B cell (primary cell): ENCODE data around the gene DRAXIN. TPM values are rescaled to one million over a fixed set of nuclear protein-coding genes. Genes with fewer than 3 reads are reported as not detected.

ENCODE experiments used
- ATAC-seq: fragments of 200-7000 bp; cut with Tn5 transposase; one replicate; pipeline ENCODE4 v1.10.0; 2021; ENCODE audit warnings: low read depth, mild to moderate bottlenecking, moderate number of reproducible peaks, moderate library complexity
- CTCF ChIA-PET: fragments of 350-600 bp; sonication (Branson Sonifier 250); formaldehyde crosslinking; loops from one replicate; lab custom pipeline; 2021; ENCODE audit warnings: antibody characterized with exemption, inconsistent platforms; lab: Charles Lee
- POLR2A ChIA-PET: fragments of 350-600 bp; sonication (Branson Sonifier 250); formaldehyde crosslinking; loops from one replicate; lab custom pipeline; 2021; ENCODE audit warnings: antibody characterized with exemption; lab: Charles Lee
- DNase-seq: peaks from one replicate; pipeline ENCODE4 v3.0.0; 2013
- H2AFZ ChIP-seq: 2 replicates; pipeline ENCODE4 v1.6.1; 2012; ENCODE audit warnings: mild to moderate bottlenecking, low read depth, low read length; ENCODE audit not compliant: insufficient read depth, poor library complexity, severe bottlenecking
- H3K27ac ChIP-seq, 2 donors: 1 replicate in 1 of 2; 2 replicates in 1 of 2; pipeline ENCODE4 v1.5.1; 2012 to 2013; ENCODE audit warnings: low read length in 2 of 2, mild to moderate bottlenecking in 2 of 2, moderate library complexity in 1 of 2
- H3K27me3 ChIP-seq, 4 experiments: fragments of 200-600 bp in 1 of 4; sonication (generic) in 1 of 4; replicated peaks in 1 of 4; 1 replicate in 2 of 4; 2 replicates in 2 of 4; pipeline versions ENCODE4 v1.6.1 to v1.7.0; 2013 to 2016; ENCODE audit warnings: low read length in 3 of 4, mild to moderate bottlenecking in 2 of 4, mixed read lengths in 1 of 4, moderate library complexity in 1 of 4; ENCODE audit not compliant: insufficient read depth in 4 of 4, control insufficient read depth in 3 of 4; ENCODE audit errors: control extremely low read depth in 1 of 4
- H3K36me3 ChIP-seq, 2 experiments: replicated peaks in 1 of 2; 1 replicate in 1 of 2; 2 replicates in 1 of 2; pipeline versions ENCODE4 v1.6.1 to v1.7.1; 2013; ENCODE audit warnings: low read length in 1 of 2; ENCODE audit not compliant: insufficient read depth in 2 of 2, control insufficient read depth in 1 of 2; ENCODE audit errors: control extremely low read depth in 1 of 2, extremely low read depth in 1 of 2
- H3K4me1 ChIP-seq, 2 donors: fragments of 200-600 bp in 1 of 2; sonication (generic) in 1 of 2; 1 replicate in 1 of 2; 2 replicates in 1 of 2; pipeline versions ENCODE4 v1.5.1 to v1.6.1; 2013 to 2017; ENCODE audit warnings: low read length in 2 of 2; ENCODE audit not compliant: control insufficient read depth in 2 of 2, insufficient read depth in 2 of 2
- H3K4me2 ChIP-seq: replicated peaks from 2 replicates; pipeline ENCODE3; 2012; ENCODE audit warnings: mild to moderate bottlenecking, low read depth, low read length; ENCODE audit not compliant: poor library complexity, severe bottlenecking
- H3K4me3 ChIP-seq, 5 experiments: fragments of 200-600 bp in 1 of 5; sonication (generic) in 1 of 5; 1 replicate in 3 of 5; 2 replicates in 2 of 5; pipeline versions ENCODE4 v1.5.1 to v1.7.0; 2011 to 2016; ENCODE audit warnings: low read length in 4 of 5, mild to moderate bottlenecking in 4 of 5, low read depth in 2 of 5, control low read depth in 1 of 5, moderate library complexity in 1 of 5; ENCODE audit not compliant: insufficient read depth in 1 of 5; ENCODE audit errors: control extremely low read depth in 1 of 5, extremely low read depth in 1 of 5
- H3K79me2 ChIP-seq: fragments of 200-600 bp; sonication (generic); one replicate; pipeline ENCODE4 v1.6.0; 2016; ENCODE audit warnings: low read length; ENCODE audit not compliant: control insufficient read depth, insufficient read depth
- H3K9ac ChIP-seq: fragments of 200-600 bp; sonication (generic); 2 replicates; pipeline ENCODE4 v1.6.1; 2017; ENCODE audit warnings: mild to moderate bottlenecking, low read length, moderate library complexity
- H3K9me3 ChIP-seq, 3 donors: one replicate each; pipeline versions ENCODE4 v1.6.1 to v1.7.1; 2013; ENCODE audit warnings: low read length in 2 of 3; ENCODE audit not compliant: control insufficient read depth in 2 of 3, insufficient read depth in 1 of 3; ENCODE audit errors: control extremely low read depth in 1 of 3
- H4K20me1 ChIP-seq: 2 replicates; pipeline ENCODE4 v1.6.0; 2012; ENCODE audit warnings: mild to moderate bottlenecking, low read length; ENCODE audit not compliant: insufficient read depth, control insufficient read depth, poor library complexity, severe bottlenecking
- H3K27ac Mint-ChIP-seq: one replicate; pipeline ENCODE4 v1.8.0; 2021; ENCODE audit warnings: mixed read lengths
- H3K27me3 Mint-ChIP-seq: one replicate; pipeline ENCODE4 v1.8.0; 2021; ENCODE audit warnings: mixed read lengths
- H3K4me1 Mint-ChIP-seq: one replicate; pipeline ENCODE4 v1.8.0; 2021; ENCODE audit warnings: mixed read lengths
- H3K4me3 Mint-ChIP-seq: one replicate; pipeline ENCODE4 v1.8.0; 2021; ENCODE audit warnings: mixed read lengths
- H3K9me3 Mint-ChIP-seq: one replicate; pipeline ENCODE4 v1.8.0; 2022; ENCODE audit warnings: mixed read lengths; ENCODE audit not compliant: insufficient read depth
- EZH2 ChIP-seq: IDR thresholded peaks from 2 replicates; pipeline ENCODE4 v1.6.1; 2012; ENCODE audit warnings: borderline replicate concordance, low read depth, mild to moderate bottlenecking, moderate library complexity, low read length; ENCODE audit not compliant: insufficient read depth, poor library complexity, severe bottlenecking
- WGBS: methylation state at CpG from one replicate; pipeline ENCODE4 v1.1.5; 2013; ENCODE audit warnings: missing lambda C conversion rate; ENCODE audit not compliant: insufficient coverage; 5-methylcytosine and 5-hydroxymethylcytosine counted together
- intact Hi-C: fragments of 100-400 bp; cut with micrococcal nuclease; formaldehyde crosslinking; loops from one replicate; pipeline ENCODE4 v1.10.0; 2022
- polyA plus RNA-seq: library from polyadenylated mRNA; depleted of rRNA; stranded (reverse); fragments of >200 nt; gene quantifications from 2 replicates; pipeline ENCODE4 v1.2.3, GENCODE V29; 2012
- total RNA-seq, 2 donors: library from RNA; stranded (reverse); fragments of 120-200 nt in 1 of 2; gene quantifications; 1 replicate in 1 of 2; 2 replicates in 1 of 2; pipeline versions ENCODE4 v1.2.3 to v1.2.4, GENCODE V29; 2013 to 2022
- TF ChIP-seq, protein P1 (sequence below): fragments of 200-600 bp; IDR thresholded peaks from one replicate; pipeline ENCODE4 v1.8.0; 2022; ENCODE audit warnings: antibody characterized with exemption, mild to moderate bottlenecking

The DRAXIN gene
- total and polyA plus RNA-seq, 2 donors (not counting 1 experiment from before 2014, with no cell fraction given): 0.21 to 0.30 TPM

DNA sequence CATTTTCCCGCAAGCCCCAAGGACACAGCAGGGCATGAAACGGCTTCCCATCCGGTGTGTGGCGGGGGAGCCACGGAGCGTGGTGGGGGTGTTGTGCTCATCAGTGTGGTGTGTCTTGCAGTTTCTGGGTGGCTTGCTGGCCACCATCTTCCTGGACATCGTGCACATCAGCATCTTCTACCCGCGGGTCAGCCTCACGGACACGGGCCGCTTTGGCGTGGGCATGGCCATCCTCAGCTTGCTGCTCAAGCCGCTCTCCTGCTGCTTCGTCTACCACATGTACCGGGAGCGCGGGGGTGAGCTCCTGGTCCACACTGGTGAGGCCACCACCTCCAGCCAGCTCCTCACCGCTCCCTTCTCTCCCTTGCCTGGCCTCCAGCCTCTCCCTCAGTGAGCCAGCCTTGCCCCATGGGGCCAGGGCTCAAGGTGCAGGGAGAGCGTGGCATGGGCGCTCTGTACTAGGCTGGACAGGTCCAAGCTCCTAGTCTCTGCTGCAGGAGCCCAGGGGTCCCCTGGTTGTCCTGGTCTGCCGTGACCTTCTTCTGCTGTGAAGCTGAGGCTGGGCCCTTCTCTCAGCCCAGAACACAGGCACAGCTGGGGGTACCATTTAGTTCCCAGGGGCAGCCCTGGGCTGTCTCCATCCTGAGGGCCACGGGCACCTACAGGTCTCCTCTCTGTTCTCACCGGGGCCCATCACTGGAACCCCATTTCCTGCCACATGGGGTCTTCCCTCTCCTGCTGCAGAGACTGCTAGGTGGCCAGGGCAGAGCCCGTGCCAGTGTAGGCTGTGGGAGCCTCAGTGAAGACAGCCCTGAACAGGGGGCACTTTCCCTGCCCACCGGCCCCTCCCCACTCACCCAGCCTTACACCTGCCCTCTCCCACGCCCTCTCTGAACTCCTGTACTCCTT, 57.0 kb downstream of the DRAXIN start:
- H3K4me1 ChIP-seq: peaks cover 0 to 4% of the 10 kb centered on the region in 2 donors
- no peaks in the 10 kb centered on the region for H4K20me1 ChIP-seq
- Mint-ChIP-seq H3K4me1 (peaks cover 6% of the 10 kb centered on the region), H3K27me3 (no peaks in the 10 kb centered on the region), H3K27ac (peak overlapping the region; percentile 15), H3K9me3 (no peaks in the 10 kb centered on the region), H3K4me3 (no peak overlapping the region)
- no peaks in the 10 kb centered on the region for H3K27me3 ChIP-seq
- ChIA-PET POLR2A (no interaction called here), CTCF (interaction anchor here (0.6 to 2.1 kb wide), 8 partner anchors 12 to 711 kb away, joined by 3 to 10 read pairs (median 4); partner anchors contain the start of genes AGTRAP and FBXO6)
- TF ChIP-seq, protein P1, sequence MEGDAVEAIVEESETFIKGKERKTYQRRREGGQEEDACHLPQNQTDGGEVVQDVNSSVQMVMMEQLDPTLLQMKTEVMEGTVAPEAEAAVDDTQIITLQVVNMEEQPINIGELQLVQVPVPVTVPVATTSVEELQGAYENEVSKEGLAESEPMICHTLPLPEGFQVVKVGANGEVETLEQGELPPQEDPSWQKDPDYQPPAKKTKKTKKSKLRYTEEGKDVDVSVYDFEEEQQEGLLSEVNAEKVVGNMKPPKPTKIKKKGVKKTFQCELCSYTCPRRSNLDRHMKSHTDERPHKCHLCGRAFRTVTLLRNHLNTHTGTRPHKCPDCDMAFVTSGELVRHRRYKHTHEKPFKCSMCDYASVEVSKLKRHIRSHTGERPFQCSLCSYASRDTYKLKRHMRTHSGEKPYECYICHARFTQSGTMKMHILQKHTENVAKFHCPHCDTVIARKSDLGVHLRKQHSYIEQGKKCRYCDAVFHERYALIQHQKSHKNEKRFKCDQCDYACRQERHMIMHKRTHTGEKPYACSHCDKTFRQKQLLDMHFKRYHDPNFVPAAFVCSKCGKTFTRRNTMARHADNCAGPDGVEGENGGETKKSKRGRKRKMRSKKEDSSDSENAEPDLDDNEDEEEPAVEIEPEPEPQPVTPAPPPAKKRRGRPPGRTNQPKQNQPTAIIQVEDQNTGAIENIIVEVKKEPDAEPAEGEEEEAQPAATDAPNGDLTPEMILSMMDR: no peak
- TF ChIP-seq EZH2: no peak
- H3K4me3 ChIP-seq: no peak overlapping the region
- H2AFZ ChIP-seq: peak overlapping the region; percentile 65
- WGBS: 95% methylated on average over 25 of the region's 27 CpGs
- ATAC-seq (no peak), DNase-seq (no peak)
- H3K27ac ChIP-seq: no peak overlapping the region
- intact Hi-C loops: no loop called here
- H3K4me2 ChIP-seq: peak overlapping the region; percentile 40
- peaks cover 5% of the 10 kb centered on the region for H3K79me2 ChIP-seq
- peaks cover 0 to 27% of the 10 kb centered on the region in 2 experiments for H3K36me3 ChIP-seq
- no peak overlapping the region for H3K9ac ChIP-seq
- H3K9me3 ChIP-seq: no peaks in the 10 kb centered on the region

DNA sequence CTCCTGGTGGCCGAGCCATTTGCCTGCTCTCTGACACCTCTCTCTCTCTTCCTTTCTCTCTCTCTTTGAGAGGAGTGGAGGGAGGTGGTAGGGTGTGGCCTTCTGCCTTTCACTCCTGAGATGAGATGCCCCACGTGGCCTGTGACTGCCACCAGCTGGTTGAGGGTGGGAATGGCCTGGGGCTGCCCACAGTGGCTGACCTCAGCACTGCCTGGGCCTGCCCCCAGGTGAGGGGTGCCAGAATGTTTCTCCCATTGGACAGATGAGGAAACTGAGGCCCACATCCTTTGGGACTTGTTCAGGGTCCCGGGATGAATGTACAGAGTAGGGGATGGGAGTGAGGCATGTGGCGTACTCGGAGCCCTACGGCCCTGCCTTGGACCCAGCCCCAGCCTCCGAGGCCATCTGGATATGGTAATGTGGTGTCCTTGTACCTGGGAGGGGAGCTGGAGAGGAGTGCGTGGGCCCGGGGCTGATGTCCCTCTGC, 57.7 kb downstream of the DRAXIN start:
- ChIA-PET POLR2A (no interaction called here), CTCF (interaction anchor here (0.6 to 2.1 kb wide), 11 partner anchors 13 to 712 kb away, joined by 3 to 10 read pairs (median 4); partner anchors contain the start of genes AGTRAP and FBXO6)
- no peaks in the 10 kb centered on the region for H3K27me3 Mint-ChIP-seq
- no peaks in the 10 kb centered on the region for H3K9me3 ChIP-seq
- H3K4me3 ChIP-seq: no peak overlapping the region
- DNase-seq (no peak), ATAC-seq (peak; percentile 96)
- peak overlapping the region; percentile 65 for H2AFZ ChIP-seq
- 86% methylated on average over 8 of the region's 9 CpGs for WGBS
- TF ChIP-seq, protein P1: peak; percentile 65
- TF ChIP-seq EZH2: no peak
- peaks cover 6% of the 10 kb centered on the region for H3K4me1 Mint-ChIP-seq
- H4K20me1 ChIP-seq: no peaks in the 10 kb centered on the region
- H3K27ac ChIP-seq: no peak overlapping the region
- H3K4me3 Mint-ChIP-seq: no peak overlapping the region
- no peaks in the 10 kb centered on the region for H3K9me3 Mint-ChIP-seq
- H3K27ac Mint-ChIP-seq: peak overlapping the region; percentile 15
- H3K4me2 ChIP-seq: peak overlapping the region; percentile 40
- peaks cover 0 to 27% of the 10 kb centered on the region in 2 experiments for H3K36me3 ChIP-seq
- intact Hi-C loops: no loop called here
- H3K27me3 ChIP-seq: no peaks in the 10 kb centered on the region
- H3K4me1 ChIP-seq: peaks cover 0 to 4% of the 10 kb centered on the region in 2 donors
- H3K79me2 ChIP-seq: peaks cover 3% of the 10 kb centered on the region
- H3K9ac ChIP-seq: no peak overlapping the region
